GM20431 (cell line): Measurements from ENCODE around the gene HAT1.
"Not testable (repeated sequence)": the region's sequence is repeated elsewhere in the genome, so short reads cannot be mapped to it uniquely, and the experiment has no call there.

ENCODE experiments used
- in situ Hi-C: fragments of 300-500 bp; cut with MseI, MboI; formaldehyde crosslinking; loops from one replicate; pipeline ENCODE4 v1.15.0; 2020; ENCODE audit warnings: low sequenced_read_pairs; ENCODE audit not compliant: unreplicated experiment

The HAT1 gene

GRCh38 chr2:171922230-171923022 lies at the start of gene HAT1:
Gene HAT1, plus strand, starts transcription at chr2:171922461. Its CDS starts 40 bp downstream, at chr2:171922501.
- in situ Hi-C loops, result no loop called here

GRCh38 chr2:171874517-171874916 lies 47.7 kb upstream of the HAT1 start:
- in situ Hi-C loops, result no loop called here

- in situ Hi-C loops, result no loop called here
Observed at GRCh38 chr2:171874963-171875362, 47.3 kb upstream of the HAT1 start.

GRCh38 chr2:171878481-171878993 lies 43.7 kb upstream of the HAT1 start:
- in situ Hi-C loops, result no loop called here

GRCh38 chr2:171879865-171880264 lies 42.4 kb upstream of the HAT1 start:
- in situ Hi-C loops, result no loop called here

GRCh38 chr2:171880774-171881173 lies 41.5 kb upstream of the HAT1 start:
- in situ Hi-C loops, result no loop called here

GRCh38 chr2:171882089-171882769 lies 40.0 kb upstream of the HAT1 start:
- in situ Hi-C loops, result no loop called here

GRCh38 chr2:171883275-171883893 lies 38.9 kb upstream of the HAT1 start:
- in situ Hi-C loops, result no loop called here

- in situ Hi-C loops, result no loop called here
Observed at GRCh38 chr2:171889333-171889732, 32.9 kb upstream of the HAT1 start.

GRCh38 chr2:171889808-171890207 lies 32.5 kb upstream of the HAT1 start:
- in situ Hi-C loops, result no loop called here

GRCh38 chr2:171893196-171893823 lies 29.0 kb upstream of the HAT1 start:
- in situ Hi-C loops, result no loop called here

- in situ Hi-C loops, result no loop called here
Observed at GRCh38 chr2:171893824-171894611, 28.2 kb upstream of the HAT1 start, which contains the start of gene SLC25A12. Gene SLC25A12, minus strand, starts transcription at chr2:171894244. Its CDS starts 30 bp downstream, at chr2:171894214.

GRCh38 chr2:171894612-171894947 lies 27.7 kb upstream of the HAT1 start:
- in situ Hi-C loops, result no loop called here

GRCh38 chr2:171895786-171896185 lies 26.5 kb upstream of the HAT1 start:
- in situ Hi-C loops, result no loop called here

GRCh38 chr2:171899623-171900282 lies 22.5 kb upstream of the HAT1 start:
- in situ Hi-C loops, result not testable (repeated sequence)

- in situ Hi-C loops, result no loop called here
Observed at GRCh38 chr2:171902840-171903420, 19.3 kb upstream of the HAT1 start.

GRCh38 chr2:171908235-171908634 lies 14.0 kb upstream of the HAT1 start:
- in situ Hi-C loops, result no loop called here

- in situ Hi-C loops, result no loop called here
Observed at GRCh38 chr2:171909266-171909665, 13.0 kb upstream of the HAT1 start.

- in situ Hi-C loops, result no loop called here
Observed at GRCh38 chr2:171910494-171910893, 11.8 kb upstream of the HAT1 start.
